Muscle layer of colon (tissue), 2 donors: ENCODE measurements around the gene SLC18A2.
"Not testable (repeated sequence)": the region's sequence is repeated elsewhere in the genome, so short reads cannot be mapped to it uniquely, and the experiment has no call there.

Experiments
- H3K27ac ChIP-seq: one replicate; pipeline ENCODE4 v1.7.0; 2013; ENCODE audit warnings: low read depth, mild to moderate bottlenecking, low read length, moderate library complexity
- H3K27me3 ChIP-seq, 2 donors: one replicate each; pipeline ENCODE4 v1.7.0; 2013; ENCODE audit warnings: low read length in 2 of 2, mild to moderate bottlenecking in 2 of 2; ENCODE audit not compliant: insufficient read depth in 2 of 2, control insufficient read depth in 1 of 2
- H3K36me3 ChIP-seq: one replicate; pipeline ENCODE4 v1.7.0; 2013; ENCODE audit warnings: mild to moderate bottlenecking, low read length; ENCODE audit not compliant: insufficient read depth
- H3K4me1 ChIP-seq: one replicate; pipeline ENCODE4 v1.7.0; 2013; ENCODE audit warnings: mild to moderate bottlenecking, low read length; ENCODE audit not compliant: insufficient read depth
- H3K4me3 ChIP-seq, 2 donors: one replicate each; pipeline ENCODE4 v1.7.0; 2013; ENCODE audit warnings: low read length in 2 of 2, low read depth in 1 of 2, mild to moderate bottlenecking in 1 of 2, moderate library complexity in 1 of 2
- H3K9ac ChIP-seq: one replicate; pipeline ENCODE4 v1.7.0; 2013; ENCODE audit warnings: low read length
- H3K9me3 ChIP-seq: one replicate; pipeline ENCODE4 v1.7.0; 2013; ENCODE audit warnings: mild to moderate bottlenecking, low read length
- donor health status: abdominal sarcoma.
- donor health status: Adenocarcinoma of cecum.

SLC18A2 gene

GRCh38 chr10:117218654-117219053 lies 22.3 kb upstream of the SLC18A2 start:
- H3K4me1 ChIP-seq = peaks cover 5% of the 10 kb centered on the region
- H3K9me3 ChIP-seq = no peaks in the 10 kb centered on the region
- H3K4me3 ChIP-seq = no peak overlapping the region
- no peak overlapping the region for H3K9ac ChIP-seq
- no peak overlapping the region for H3K27ac ChIP-seq
- H3K27me3 ChIP-seq = peaks cover 14 to 21% of the 10 kb centered on the region in 2 donors
- no peaks in the 10 kb centered on the region for H3K36me3 ChIP-seq

- H3K4me1 ChIP-seq = peaks cover 3% of the 10 kb centered on the region
- no peak overlapping the region for H3K27ac ChIP-seq
- no peaks in the 10 kb centered on the region for H3K9me3 ChIP-seq
- no peak overlapping the region for H3K9ac ChIP-seq
- peaks cover 9 to 11% of the 10 kb centered on the region in 2 donors for H3K27me3 ChIP-seq
- no peaks in the 10 kb centered on the region for H3K36me3 ChIP-seq
- H3K4me3 ChIP-seq = no peak overlapping the region
These were observed 19.7 kb upstream of the SLC18A2 start for GRCh38 chr10:117221156-117221711.

DNA sequence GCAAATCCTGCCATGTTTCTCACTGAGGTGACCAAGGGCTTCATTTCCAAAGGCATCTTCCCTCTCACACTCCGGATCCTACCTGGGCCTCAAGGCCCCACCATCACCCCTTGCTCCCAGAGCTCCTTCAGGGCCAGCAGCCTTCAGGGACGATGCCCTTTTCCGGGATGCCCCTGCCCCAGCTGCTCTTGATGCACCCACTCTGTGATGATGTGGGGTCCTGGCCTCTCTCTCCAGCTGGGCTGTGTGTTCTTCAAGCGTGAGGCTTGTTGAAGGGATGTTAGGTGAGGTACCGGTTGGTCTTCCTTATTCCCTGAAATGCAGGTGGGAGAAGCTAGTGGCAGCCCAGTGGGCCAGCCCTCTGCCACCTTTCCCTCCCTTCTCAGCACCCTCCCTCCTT lies 18.4 kb upstream of the SLC18A2 start:
- no peaks in the 10 kb centered on the region for H3K36me3 ChIP-seq
- H3K4me3 ChIP-seq = no peak overlapping the region
- peaks cover 0 to 2% of the 10 kb centered on the region in 2 donors for H3K27me3 ChIP-seq
- no peaks in the 10 kb centered on the region for H3K9me3 ChIP-seq
- H3K4me1 ChIP-seq = no peaks in the 10 kb centered on the region
- no peak overlapping the region for H3K9ac ChIP-seq
- no peak overlapping the region for H3K27ac ChIP-seq

GRCh38 chr10:117222976-117223692 lies 17.8 kb upstream of the SLC18A2 start:
- no peaks in the 10 kb centered on the region for H3K4me1 ChIP-seq
- no peaks in the 10 kb centered on the region for H3K27me3 ChIP-seq
- H3K9me3 ChIP-seq = no peaks in the 10 kb centered on the region
- no peaks in the 10 kb centered on the region for H3K36me3 ChIP-seq
- no peak overlapping the region for H3K9ac ChIP-seq
- no peak overlapping the region for H3K27ac ChIP-seq
- H3K4me3 ChIP-seq = no peak overlapping the region

GRCh38 chr10:117223693-117224430 lies 17.1 kb upstream of the SLC18A2 start:
- Histone ChIP-seq H3K9me3 (no peaks in the 10 kb centered on the region), H3K9ac (no peak overlapping the region), H3K4me3 (no peak overlapping the region), H3K4me1 (no peaks in the 10 kb centered on the region), H3K27me3 (no peaks in the 10 kb centered on the region), H3K27ac (no peak overlapping the region), H3K36me3 (no peaks in the 10 kb centered on the region)

GRCh38 chr10:117224881-117225280 lies 16.0 kb upstream of the SLC18A2 start:
- Histone ChIP-seq H3K27ac (no peak overlapping the region), H3K9me3 (no peaks in the 10 kb centered on the region), H3K27me3 (no peaks in the 10 kb centered on the region), H3K4me3 (no peak overlapping the region), H3K4me1 (no peaks in the 10 kb centered on the region), H3K9ac (no peak overlapping the region), H3K36me3 (no peaks in the 10 kb centered on the region)

GRCh38 chr10:117226813-117227451 lies 14.0 kb upstream of the SLC18A2 start:
- Histone ChIP-seq H3K27me3 (no peaks in the 10 kb centered on the region), H3K27ac (no peak overlapping the region), H3K4me3 (no peak overlapping the region), H3K36me3 (no peaks in the 10 kb centered on the region), H3K9ac (no peak overlapping the region), H3K9me3 (no peaks in the 10 kb centered on the region), H3K4me1 (no peaks in the 10 kb centered on the region)

DNA sequence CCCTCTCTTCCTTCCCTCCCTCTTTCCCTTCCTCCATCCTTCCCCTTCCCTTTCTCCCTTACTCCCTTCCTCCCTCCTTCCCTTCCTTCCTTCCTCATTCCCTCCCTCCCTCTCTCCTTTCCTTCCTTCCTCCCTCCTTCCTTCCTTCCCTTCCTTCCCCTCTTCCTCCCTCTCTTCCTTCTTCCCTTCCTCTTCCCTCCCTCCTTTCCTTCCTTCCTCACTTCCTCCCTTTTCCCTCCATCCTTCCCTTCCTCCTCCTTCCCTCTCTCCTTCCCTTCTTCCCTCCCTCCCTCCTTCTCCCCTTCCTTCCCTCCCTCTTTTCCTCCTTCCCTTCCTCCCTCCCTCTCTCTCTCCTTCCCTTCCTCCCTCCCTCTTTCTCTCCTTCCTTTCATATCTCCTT lies 12.7 kb upstream of the SLC18A2 start:
- Histone ChIP-seq H3K4me1 (no peaks in the 10 kb centered on the region), H3K27me3 (peaks cover 0 to 4% of the 10 kb centered on the region in 2 donors), H3K9ac (no peak overlapping the region)

DNA sequence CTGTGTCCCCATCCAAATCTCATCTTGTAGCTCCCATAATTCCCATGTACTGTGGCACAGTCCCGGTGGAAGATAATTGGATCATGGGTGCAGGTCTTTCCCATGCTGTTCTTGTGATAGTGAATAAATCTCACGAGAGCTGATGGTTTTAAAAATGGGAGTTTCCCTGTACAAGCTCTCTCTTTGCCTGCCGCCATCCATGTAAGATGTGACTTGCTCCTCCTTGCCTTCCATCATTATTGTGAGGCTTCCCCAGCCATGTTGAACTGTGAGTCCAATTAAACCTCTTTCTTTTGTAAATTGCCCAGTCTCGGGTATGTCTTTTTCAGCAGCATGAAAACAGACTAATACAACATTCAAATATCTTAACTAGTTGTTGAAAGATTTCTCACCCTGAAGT lies 10.8 kb upstream of the SLC18A2 start:
- not testable (repeated sequence) for H3K9ac ChIP-seq, H3K4me1 ChIP-seq, H3K4me3 ChIP-seq, H3K9me3 ChIP-seq, H3K27me3 ChIP-seq, H3K27ac ChIP-seq, H3K36me3 ChIP-seq

More for the DNA sequence above, 12.7 kb upstream of the SLC18A2 start:
- H3K9me3 ChIP-seq = no peaks in the 10 kb centered on the region
- no peak overlapping the region for H3K27ac ChIP-seq
- H3K36me3 ChIP-seq = no peaks in the 10 kb centered on the region
- no peak overlapping the region for H3K4me3 ChIP-seq

GRCh38 chr10:117237401-117237991 lies 3.4 kb upstream of the SLC18A2 start:
- no peak overlapping the region for H3K9ac ChIP-seq
- H3K27me3 ChIP-seq = peaks cover 0 to 24% of the 10 kb centered on the region in 2 donors
- H3K27ac ChIP-seq = no peak overlapping the region
- H3K4me3 ChIP-seq = no peak overlapping the region
- no peaks in the 10 kb centered on the region for H3K9me3 ChIP-seq
- H3K36me3 ChIP-seq = no peaks in the 10 kb centered on the region
- H3K4me1 ChIP-seq = no peaks in the 10 kb centered on the region

- no peak overlapping the region for H3K27ac ChIP-seq
- H3K36me3 ChIP-seq = no peaks in the 10 kb centered on the region
- H3K27me3 ChIP-seq = peaks cover 0 to 21% of the 10 kb centered on the region in 2 donors
- H3K4me3 ChIP-seq = no peak overlapping the region
- H3K9me3 ChIP-seq = no peaks in the 10 kb centered on the region
- no peaks in the 10 kb centered on the region for H3K4me1 ChIP-seq
- no peak overlapping the region for H3K9ac ChIP-seq
These were observed 1.9 kb upstream of the SLC18A2 start for GRCh38 chr10:117239051-117239450.
